ENCODE results near the gene LCN6. TPM values are rescaled to one million over a fixed set of nuclear protein-coding genes. Genes with fewer than 3 reads are reported as not detected.

LCN6 gene
- total RNA-seq, 4 donors from 2014 or later = 4.0 to 8.3 (median 5.9) TPM

DNA sequence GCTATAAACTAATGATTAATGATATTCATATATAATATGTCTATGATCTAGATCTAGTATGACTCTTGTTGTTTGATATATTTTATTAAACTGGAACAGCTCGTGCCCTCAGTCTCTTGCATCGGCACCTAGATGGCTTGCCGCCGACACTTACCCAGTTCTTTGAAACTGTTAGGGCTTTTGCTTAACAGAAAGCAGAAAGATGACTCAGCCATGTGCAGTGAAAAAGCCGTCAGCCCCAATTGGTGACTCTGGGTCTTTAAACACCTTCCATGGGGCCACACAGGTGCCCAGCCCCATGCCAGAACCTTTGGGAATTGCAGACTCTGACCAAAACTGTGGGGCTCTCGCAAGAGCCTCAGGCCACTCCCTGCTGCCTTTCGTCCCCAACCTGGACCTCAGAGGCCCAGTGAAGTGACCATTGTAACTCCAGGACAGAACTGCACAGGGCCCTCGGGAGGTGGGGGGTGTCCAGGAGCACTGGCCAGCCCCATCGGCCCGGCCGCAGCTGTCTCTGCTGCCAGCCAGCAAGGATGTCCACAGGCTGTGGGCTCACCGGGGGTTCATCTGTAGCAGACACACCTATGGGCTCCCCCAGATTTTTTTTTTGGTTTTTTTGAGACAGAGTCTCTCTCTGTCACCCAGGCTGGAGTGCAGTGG is 13.4 kb downstream of the LCN6 start:
- no peak overlapping the region for H3K4me3 ChIP-seq
- peaks cover 17% of the 10 kb centered on the region for H3K27me3 ChIP-seq
- 84% methylated on average over 9 of the region's 12 CpGs for WGBS
- DNase-seq (ENCODE audit: low spot score in 2 of 2) = no peak
- no peaks in the 10 kb centered on the region for H3K9me3 ChIP-seq
- TF ChIP-seq POLR2AphosphoS5 (IDR thresholded peaks at IDR 0.05) (no peak), POLR2A (IDR thresholded peaks at IDR 0.05) (no peak), EP300 (IDR thresholded peaks at IDR 0.05) (no peak)
- TF ChIP-seq, protein P1, sequence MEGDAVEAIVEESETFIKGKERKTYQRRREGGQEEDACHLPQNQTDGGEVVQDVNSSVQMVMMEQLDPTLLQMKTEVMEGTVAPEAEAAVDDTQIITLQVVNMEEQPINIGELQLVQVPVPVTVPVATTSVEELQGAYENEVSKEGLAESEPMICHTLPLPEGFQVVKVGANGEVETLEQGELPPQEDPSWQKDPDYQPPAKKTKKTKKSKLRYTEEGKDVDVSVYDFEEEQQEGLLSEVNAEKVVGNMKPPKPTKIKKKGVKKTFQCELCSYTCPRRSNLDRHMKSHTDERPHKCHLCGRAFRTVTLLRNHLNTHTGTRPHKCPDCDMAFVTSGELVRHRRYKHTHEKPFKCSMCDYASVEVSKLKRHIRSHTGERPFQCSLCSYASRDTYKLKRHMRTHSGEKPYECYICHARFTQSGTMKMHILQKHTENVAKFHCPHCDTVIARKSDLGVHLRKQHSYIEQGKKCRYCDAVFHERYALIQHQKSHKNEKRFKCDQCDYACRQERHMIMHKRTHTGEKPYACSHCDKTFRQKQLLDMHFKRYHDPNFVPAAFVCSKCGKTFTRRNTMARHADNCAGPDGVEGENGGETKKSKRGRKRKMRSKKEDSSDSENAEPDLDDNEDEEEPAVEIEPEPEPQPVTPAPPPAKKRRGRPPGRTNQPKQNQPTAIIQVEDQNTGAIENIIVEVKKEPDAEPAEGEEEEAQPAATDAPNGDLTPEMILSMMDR (IDR thresholded peaks at IDR 0.05) = no peak
- H3K4me1 ChIP-seq = no peaks in the 10 kb centered on the region
- no peaks in the 10 kb centered on the region for H3K36me3 ChIP-seq
- no peak overlapping the region for H3K27ac ChIP-seq

DNA sequence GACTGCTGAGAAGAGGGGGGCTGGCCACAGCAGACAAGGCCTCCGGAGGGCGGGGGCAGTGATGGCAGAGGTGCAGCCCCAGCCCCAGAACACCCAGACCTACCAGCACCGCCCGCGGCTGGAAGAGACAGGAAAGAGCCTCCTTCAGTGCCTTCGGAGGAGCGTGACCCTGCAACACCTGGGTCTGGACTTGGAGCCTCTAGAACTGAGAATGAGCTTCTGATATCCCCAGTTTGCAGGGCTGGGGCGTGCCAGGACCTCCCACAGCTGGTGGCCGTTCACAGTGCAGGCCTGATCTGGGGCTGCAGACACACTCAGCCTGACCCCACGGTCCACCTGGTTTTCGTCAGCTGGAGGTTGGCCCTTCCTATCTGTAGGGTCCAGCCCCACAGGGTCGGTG is 14.7 kb downstream of the LCN6 start:
- Histone ChIP-seq H3K36me3 (no peaks in the 10 kb centered on the region), H3K27ac (no peak overlapping the region), H3K4me1 (peaks cover 11% of the 10 kb centered on the region), H3K27me3 (peaks cover 4% of the 10 kb centered on the region), H3K4me3 (no peak overlapping the region), H3K9me3 (no peaks in the 10 kb centered on the region)
- TF ChIP-seq, protein P1 (IDR thresholded peaks at IDR 0.05) = no peak
- TF ChIP-seq POLR2AphosphoS5 (IDR thresholded peaks at IDR 0.05) (no peak), POLR2A (IDR thresholded peaks at IDR 0.05) (no peak), EP300 (IDR thresholded peaks at IDR 0.05) (no peak)
- no peak for DNase-seq (ENCODE audit: low spot score in 2 of 2)
- WGBS = 73% methylated on average over 12 of the region's 12 CpGs

DNA sequence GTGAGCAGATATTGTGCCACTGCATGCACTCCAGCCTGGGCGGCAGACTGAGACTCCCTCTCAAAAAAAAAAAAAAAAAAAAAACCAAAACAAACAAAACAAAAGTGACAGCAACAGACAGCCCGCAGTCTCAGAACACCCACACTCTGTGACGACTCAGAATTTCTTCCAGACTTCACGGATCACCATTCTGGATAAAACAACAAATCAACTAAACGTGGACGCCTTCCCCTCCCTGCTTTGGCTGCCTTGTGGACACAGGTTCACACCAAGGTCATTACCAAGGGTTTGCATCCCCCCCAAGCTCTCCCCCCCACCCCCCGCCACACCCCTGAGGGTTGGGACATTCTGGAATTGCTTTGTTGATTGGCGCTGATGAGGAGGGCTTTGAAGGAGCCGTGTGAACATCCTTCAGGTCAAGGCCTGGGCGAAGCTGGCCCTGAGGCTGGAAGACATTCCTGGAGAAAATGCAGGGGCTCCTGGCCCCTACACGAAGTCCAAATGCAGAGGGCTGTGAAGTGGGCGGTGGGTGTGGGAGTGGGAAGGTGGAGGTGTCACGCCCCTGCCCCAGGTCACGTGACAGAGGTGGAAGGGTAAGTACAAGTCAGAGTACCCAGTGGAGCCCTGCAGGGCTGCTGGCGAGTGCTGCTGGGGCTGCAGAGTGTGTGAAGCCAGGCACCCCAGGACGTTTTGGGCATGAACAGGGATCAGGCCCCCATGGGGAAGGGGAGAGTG is 15.7 kb downstream of the LCN6 start:
- no peak overlapping the region for H3K4me3 ChIP-seq
- TF ChIP-seq POLR2AphosphoS5 (IDR thresholded peaks at IDR 0.05) (no peak), EP300 (IDR thresholded peaks at IDR 0.05) (no peak), POLR2A (IDR thresholded peaks at IDR 0.05) (no peak)
- TF ChIP-seq, protein P1 (IDR thresholded peaks at IDR 0.05) = no peak
- no peaks in the 10 kb centered on the region for H3K9me3 ChIP-seq
- no peaks in the 10 kb centered on the region for H3K36me3 ChIP-seq
- H3K27ac ChIP-seq = no peak overlapping the region
- no peaks in the 10 kb centered on the region for H3K27me3 ChIP-seq
- 73% methylated on average over 15 of the region's 16 CpGs for WGBS
- H3K4me1 ChIP-seq = peaks cover 16% of the 10 kb centered on the region
- no peak for DNase-seq (ENCODE audit: low spot score in 2 of 2)

DNA sequence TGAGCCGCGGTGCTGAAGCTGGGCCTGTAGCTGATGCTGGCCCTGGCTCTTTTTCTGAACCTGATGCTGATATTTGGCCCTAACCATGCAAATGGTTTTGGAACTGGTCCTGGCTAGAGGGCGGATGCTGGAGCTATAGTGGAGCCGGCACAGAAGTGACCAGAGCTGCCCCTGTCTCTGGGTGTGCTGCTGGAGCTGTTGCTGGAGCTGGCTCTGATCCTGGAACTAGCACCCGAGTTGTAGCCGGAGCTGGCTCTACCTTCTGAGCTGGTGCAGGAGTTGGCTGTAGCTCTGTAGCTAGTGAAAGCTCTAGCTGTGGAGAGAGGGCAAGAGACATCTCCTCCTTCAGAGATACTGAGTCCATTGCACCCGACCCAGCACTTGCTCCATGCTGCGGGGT is 18.4 kb downstream of the LCN6 start:
- Histone ChIP-seq H3K27ac (no peak overlapping the region), H3K36me3 (peaks cover 14% of the 10 kb centered on the region), H3K4me1 (peaks cover 43% of the 10 kb centered on the region), H3K9me3 (no peaks in the 10 kb centered on the region), H3K27me3 (no peaks in the 10 kb centered on the region), H3K4me3 (no peak overlapping the region)
- no peak for DNase-seq (ENCODE audit: low spot score in 2 of 2)
- TF ChIP-seq EP300 (IDR thresholded peaks at IDR 0.05) = no peak
- no peak for TF ChIP-seq POLR2AphosphoS5 (IDR thresholded peaks at IDR 0.05)
- TF ChIP-seq POLR2A (IDR thresholded peaks at IDR 0.05) = no peak
- TF ChIP-seq, protein P1 (IDR thresholded peaks at IDR 0.05) = no peak
- WGBS = 85% methylated on average over 6 of the region's 8 CpGs

DNA sequence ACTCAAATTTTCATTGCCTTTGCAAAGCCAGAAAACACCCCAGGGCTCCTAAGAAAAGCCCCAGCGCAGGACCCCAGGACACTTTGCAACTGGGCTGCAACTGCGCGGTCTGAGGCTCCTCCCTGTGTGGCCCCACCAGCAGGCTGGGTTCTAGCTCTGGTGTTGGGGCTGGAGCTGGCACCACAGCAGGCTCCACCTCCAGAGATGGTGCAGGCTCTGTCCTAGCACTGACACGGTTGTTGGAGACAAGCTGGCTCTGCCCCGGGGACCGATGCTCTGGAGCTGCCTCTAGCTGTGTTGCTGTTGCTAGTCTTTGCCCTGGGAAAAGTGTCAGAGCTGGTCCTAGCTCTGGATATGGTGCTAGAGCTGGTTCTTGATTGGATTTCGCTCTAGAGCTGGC is 19.2 kb downstream of the LCN6 start:
- Histone ChIP-seq H3K9me3 (no peaks in the 10 kb centered on the region), H3K4me1 (peaks cover 50% of the 10 kb centered on the region), H3K27ac (no peak overlapping the region), H3K36me3 (peaks cover 22% of the 10 kb centered on the region), H3K27me3 (no peaks in the 10 kb centered on the region), H3K4me3 (peak overlapping the region; percentile 92)
- WGBS = 80% methylated on average over 1 of the region's 7 CpGs
- TF ChIP-seq, protein P1 (IDR thresholded peaks at IDR 0.05) = no peak
- no peak for DNase-seq (ENCODE audit: low spot score in 2 of 2)

Measured in suprapubic skin (tissue), 4 donors.